ENCODE results near the gene COL1A1. TPM values are rescaled to one million over a fixed set of nuclear protein-coding genes. Genes with fewer than 3 reads are reported as not detected.

Gene COL1A1
- total RNA-seq, 1 experiment from 2014 or later, result 20.7 TPM

DNA sequence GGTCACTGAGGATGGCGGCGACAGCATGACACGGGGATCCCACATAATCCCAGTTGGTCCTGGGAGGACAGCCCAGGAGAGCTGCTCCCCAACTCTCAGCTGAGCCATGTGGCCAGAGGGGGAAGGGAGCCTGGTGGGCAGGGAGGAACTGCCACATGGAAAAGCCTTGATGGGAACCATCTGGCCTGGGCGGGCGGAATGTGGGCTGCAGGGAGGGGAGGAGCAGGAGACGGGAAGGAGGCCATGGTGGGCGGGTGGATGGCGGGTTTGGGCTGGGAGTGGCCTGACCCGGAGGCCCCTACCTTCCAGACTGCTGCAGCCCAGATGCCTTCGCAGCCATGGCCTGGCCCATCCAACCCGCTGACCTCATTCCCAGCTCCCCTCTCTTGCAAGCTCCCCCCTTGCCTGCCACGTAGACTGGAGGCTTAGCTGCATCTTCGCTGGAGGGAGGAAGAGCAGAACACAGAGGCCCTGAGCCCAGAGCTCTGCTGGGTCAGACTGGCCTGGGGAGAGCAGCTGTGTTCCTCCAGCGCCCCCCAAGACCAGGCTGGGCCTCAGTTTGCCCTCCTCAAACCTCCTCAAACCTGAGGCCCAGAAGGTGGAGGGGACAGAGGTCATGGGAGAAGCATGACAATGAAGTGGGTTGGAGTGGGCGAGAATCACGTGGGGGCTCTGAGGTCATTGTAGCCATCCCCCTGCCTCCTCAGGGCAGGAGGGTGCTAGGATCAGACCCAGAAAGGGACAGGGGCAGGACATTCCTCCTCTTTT, 8.2 kb upstream of the COL1A1 start:
- H4K20me1 ChIP-seq (ENCODE audit: insufficient read depth), result no peaks in the 10 kb centered on the region
- ChIA-PET POLR2A (ENCODE audit: unreplicated experiment) (no interaction called here), CTCF (no interaction called here)
- no peaks in the 10 kb centered on the region for H3K36me3 ChIP-seq (ENCODE audit: low read depth)
- no peaks in the 10 kb centered on the region for H3K9me2 ChIP-seq (ENCODE audit: insufficient read depth)
- no TSS peak for BruUV-seq (replicated peaks)
- intact Hi-C loops (cut with micrococcal nuclease; ENCODE audit: unreplicated experiment), result loop anchor here (10.0 kb wide), 1 partner anchor 485 kb away; no protein-coding TSS in a partner anchor
- TF ChIP-seq EZH2 (IDR thresholded peaks at IDR 0.05; ENCODE audit: low read depth), result no peak
- TF ChIP-seq, protein P1, sequence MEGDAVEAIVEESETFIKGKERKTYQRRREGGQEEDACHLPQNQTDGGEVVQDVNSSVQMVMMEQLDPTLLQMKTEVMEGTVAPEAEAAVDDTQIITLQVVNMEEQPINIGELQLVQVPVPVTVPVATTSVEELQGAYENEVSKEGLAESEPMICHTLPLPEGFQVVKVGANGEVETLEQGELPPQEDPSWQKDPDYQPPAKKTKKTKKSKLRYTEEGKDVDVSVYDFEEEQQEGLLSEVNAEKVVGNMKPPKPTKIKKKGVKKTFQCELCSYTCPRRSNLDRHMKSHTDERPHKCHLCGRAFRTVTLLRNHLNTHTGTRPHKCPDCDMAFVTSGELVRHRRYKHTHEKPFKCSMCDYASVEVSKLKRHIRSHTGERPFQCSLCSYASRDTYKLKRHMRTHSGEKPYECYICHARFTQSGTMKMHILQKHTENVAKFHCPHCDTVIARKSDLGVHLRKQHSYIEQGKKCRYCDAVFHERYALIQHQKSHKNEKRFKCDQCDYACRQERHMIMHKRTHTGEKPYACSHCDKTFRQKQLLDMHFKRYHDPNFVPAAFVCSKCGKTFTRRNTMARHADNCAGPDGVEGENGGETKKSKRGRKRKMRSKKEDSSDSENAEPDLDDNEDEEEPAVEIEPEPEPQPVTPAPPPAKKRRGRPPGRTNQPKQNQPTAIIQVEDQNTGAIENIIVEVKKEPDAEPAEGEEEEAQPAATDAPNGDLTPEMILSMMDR (conservative IDR thresholded peaks at IDR 0.05), result no peak
- no peaks in the 10 kb centered on the region for H3F3A ChIP-seq (ENCODE audit: insufficient read depth, low read depth)
- peaks cover 37% of the 10 kb centered on the region for H3K27me3 ChIP-seq (ENCODE audit: insufficient read depth, low read depth)
- peaks cover 12% of the 10 kb centered on the region for H3K4me1 ChIP-seq (replicated peaks; ENCODE audit: insufficient read depth)
- no peak overlapping the region; the same call in 1 of the 2 replicates for H3K4me2 ChIP-seq
- no peak overlapping the region for H3K4me3 ChIP-seq
- no peak overlapping the region for H2AFZ ChIP-seq
- DNase-seq, result peak in 1 of 2 experiments; percentile 31
- H3K27ac ChIP-seq, result no peak overlapping the region
- H3K79me2 ChIP-seq (ENCODE audit: low read depth), result no peaks in the 10 kb centered on the region
- H3K9me3 ChIP-seq (ENCODE audit: insufficient read depth, low read depth), result no peaks in the 10 kb centered on the region

DNA sequence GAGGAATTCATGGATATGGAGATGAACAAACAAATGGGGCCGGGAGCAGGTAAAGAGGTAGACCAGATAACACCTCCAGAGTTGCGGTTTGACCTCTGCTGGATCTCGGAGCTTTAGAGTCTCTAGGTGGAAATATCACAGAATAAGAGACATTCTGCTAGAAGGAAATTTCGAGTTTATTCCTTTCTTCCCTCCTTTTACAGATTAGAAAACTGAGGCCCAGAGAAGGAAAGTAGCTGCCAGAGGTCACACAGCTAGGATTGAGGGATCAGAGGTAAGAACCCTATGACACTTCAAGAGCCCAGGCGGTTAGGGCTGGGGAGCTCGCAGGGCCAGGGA, 7.7 kb upstream of the COL1A1 start:
- no peaks in the 10 kb centered on the region for H3K36me3 ChIP-seq (ENCODE audit: low read depth)
- no peak overlapping the region for H3K4me3 ChIP-seq
- H3K27ac ChIP-seq, result no peak overlapping the region
- H3K9me3 ChIP-seq (ENCODE audit: insufficient read depth, low read depth), result no peaks in the 10 kb centered on the region
- intact Hi-C loops (cut with micrococcal nuclease; ENCODE audit: unreplicated experiment), result loop anchor here (10.0 kb wide), 1 partner anchor 486 kb away; no protein-coding TSS in a partner anchor
- H3K4me1 ChIP-seq (replicated peaks; ENCODE audit: insufficient read depth), result peaks cover 12% of the 10 kb centered on the region
- H3K4me2 ChIP-seq, result no peak overlapping the region
- DNase-seq, result no peak
- H4K20me1 ChIP-seq (ENCODE audit: insufficient read depth), result no peaks in the 10 kb centered on the region
- no peaks in the 10 kb centered on the region for H3F3A ChIP-seq (ENCODE audit: insufficient read depth, low read depth)
- TF ChIP-seq, protein P1 (conservative IDR thresholded peaks at IDR 0.05), result no peak
- TF ChIP-seq EZH2 (IDR thresholded peaks at IDR 0.05; ENCODE audit: low read depth), result no peak
- no peak overlapping the region for H2AFZ ChIP-seq
- peaks cover 42% of the 10 kb centered on the region for H3K27me3 ChIP-seq (ENCODE audit: insufficient read depth, low read depth)
- POLR2A ChIA-PET (ENCODE audit: unreplicated experiment), result no interaction called here
- H3K79me2 ChIP-seq (ENCODE audit: low read depth), result no peaks in the 10 kb centered on the region
- BruUV-seq (replicated peaks), result no TSS peak
- CTCF ChIA-PET, result no interaction called here
- no peaks in the 10 kb centered on the region for H3K9me2 ChIP-seq (ENCODE audit: insufficient read depth)

DNA sequence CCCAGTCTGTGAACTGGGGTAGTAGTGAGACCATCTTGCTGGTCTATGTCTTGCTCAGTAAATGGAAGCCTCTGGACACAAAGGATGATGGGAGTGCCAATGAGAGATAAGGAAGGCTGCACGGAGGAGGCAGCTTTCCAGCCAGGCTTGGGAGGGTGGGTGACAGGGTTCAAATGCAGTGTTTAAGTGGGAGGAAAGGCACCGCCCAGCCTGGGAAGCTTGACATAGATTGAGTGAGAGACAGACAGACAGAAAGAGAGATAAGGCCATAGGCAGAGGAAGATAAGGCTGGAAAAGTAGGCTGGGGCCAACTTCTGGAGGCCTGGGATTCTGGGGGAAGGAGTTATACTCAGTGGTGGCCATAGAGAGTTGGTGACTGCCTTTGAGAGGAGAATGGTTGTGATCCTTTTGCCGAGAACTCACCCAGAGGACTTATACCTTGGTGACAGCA, 7.2 kb upstream of the COL1A1 start:
- intact Hi-C loops (cut with micrococcal nuclease; ENCODE audit: unreplicated experiment), result loop anchor here (10.0 kb wide), 1 partner anchor 486 kb away; no protein-coding TSS in a partner anchor
- POLR2A ChIA-PET (ENCODE audit: unreplicated experiment), result no interaction called here

More for the DNA sequence above, 7.2 kb upstream of the COL1A1 start:
- Histone ChIP-seq H4K20me1 (ENCODE audit: insufficient read depth) (no peaks in the 10 kb centered on the region), H3K4me3 (no peak overlapping the region), H3K79me2 (ENCODE audit: low read depth) (no peaks in the 10 kb centered on the region), H3K9me2 (ENCODE audit: insufficient read depth) (no peaks in the 10 kb centered on the region), H3K9me3 (ENCODE audit: insufficient read depth, low read depth) (no peaks in the 10 kb centered on the region), H2AFZ (no peak overlapping the region), H3K4me1 (replicated peaks; ENCODE audit: insufficient read depth) (peaks cover 12% of the 10 kb centered on the region), H3F3A (ENCODE audit: insufficient read depth, low read depth) (no peaks in the 10 kb centered on the region), H3K27ac (no peak overlapping the region), H3K4me2 (no peak overlapping the region), H3K27me3 (ENCODE audit: insufficient read depth, low read depth) (peaks cover 47% of the 10 kb centered on the region), H3K36me3 (ENCODE audit: low read depth) (no peaks in the 10 kb centered on the region)
- CTCF ChIA-PET, result no interaction called here
- no peak for DNase-seq
- BruUV-seq (replicated peaks), result no TSS peak
- TF ChIP-seq EZH2 (IDR thresholded peaks at IDR 0.05; ENCODE audit: low read depth), result no peak
- TF ChIP-seq, protein P1 (conservative IDR thresholded peaks at IDR 0.05), result no peak
